Keratinocyte (primary cell): ENCODE results near the gene AGRN.

Experiments
- CTCF ChIP-seq, 3 experiments: IDR thresholded peaks in 1 of 3; conservative IDR thresholded peaks in 1 of 3; optimal IDR thresholded peaks in 1 of 3; 2 replicates in 2 of 3; 3 replicates in 1 of 3; pipeline versions ENCODE3 to v1.5.1; 2011; ENCODE audit warnings: low read length in 3 of 3, mild to moderate bottlenecking in 3 of 3, moderate library complexity in 2 of 3, control low read depth in 1 of 3, inconsistent platforms in 1 of 3; ENCODE audit not compliant: insufficient read depth in 2 of 3; ENCODE audit errors: extremely low read depth in 1 of 3
- EZH2 ChIP-seq: IDR thresholded peaks from one replicate; pipeline ENCODE4 v1.6.1; 2012; ENCODE audit warnings: inconsistent platforms, mild to moderate bottlenecking, low read length, moderate library complexity

GRCh38 chr1:1079408-1080121 lies 59.6 kb downstream of the AGRN start:
- no peak for TF ChIP-seq CTCF (optimal IDR thresholded peaks at IDR 0.05 in 1 of 3, IDR thresholded peaks at IDR 0.05 in 1 of 3, conservative IDR thresholded peaks at IDR 0.05 in 1 of 3; ENCODE audit: extremely low read depth in 1 of 3, insufficient read depth in 2 of 3, low read length in 3 of 3)
- no peak for TF ChIP-seq EZH2
